Renal pelvis (tissue), 12 donors: Measurements from ENCODE around the gene KRR1. TPM values are rescaled to one million over a fixed set of nuclear protein-coding genes. Genes with fewer than 3 reads are reported as not detected.

Source experiments
- DNase-seq: peaks from one replicate; pipeline ENCODE4 v3.0.0-alpha.2; 2013
- long read RNA-seq, 16 experiments: transcript quantifications; one replicate each; lab custom pipeline, GENCODE V29; 2026
- polyA plus RNA-seq, 3 donors: library from polyadenylated mRNA; unstranded; fragments of 120-200 nt; gene quantifications; one replicate each; pipeline ENCODE4 v1.2.1, GENCODE V29; 2013; ENCODE audit not compliant: insufficient read length in 3 of 3

KRR1 gene
- polyA plus RNA-seq: 10 to 100 TPM; 74.5 to 81.3 (median 75.7) TPM
- long read RNA-seq, donor 1, full-length matches to known transcripts: 11 of 19 reads
- long read RNA-seq, donor 1, partial matches to known transcripts: 0 of 19 reads
- long read RNA-seq, donor 1, other reads (novel, unspliced or antisense): 8 of 19 reads
- long read RNA-seq, donor 2, full-length matches to known transcripts: 15 of 15 reads
- long read RNA-seq, donor 2, partial matches to known transcripts: 0 of 15 reads
- long read RNA-seq, donor 2, other reads (novel, unspliced or antisense): 0 of 15 reads
- long read RNA-seq, donor 3, full-length matches to known transcripts: 25 of 25 reads
- long read RNA-seq, donor 3, partial matches to known transcripts: 0 of 25 reads
- long read RNA-seq, donor 3, other reads (novel, unspliced or antisense): 0 of 25 reads
- long read RNA-seq, donor 4, full-length matches to known transcripts: 14 of 14 reads
- long read RNA-seq, donor 4, partial matches to known transcripts: 0 of 14 reads
- long read RNA-seq, donor 4, other reads (novel, unspliced or antisense): 0 of 14 reads
- long read RNA-seq, donor 5, full-length matches to known transcripts: 19 of 52 reads
- long read RNA-seq, donor 5, partial matches to known transcripts: 33 of 52 reads
- long read RNA-seq, donor 5, other reads (novel, unspliced or antisense): 0 of 52 reads
- long read RNA-seq, donor 6, full-length matches to known transcripts: 10 of 17 reads
- long read RNA-seq, donor 6, partial matches to known transcripts: 7 of 17 reads
- long read RNA-seq, donor 6, other reads (novel, unspliced or antisense): 0 of 17 reads
- long read RNA-seq, donor 7, full-length matches to known transcripts: 18 of 23 reads
- long read RNA-seq, donor 7, partial matches to known transcripts: 5 of 23 reads
- long read RNA-seq, donor 7, other reads (novel, unspliced or antisense): 0 of 23 reads
- long read RNA-seq, donor 8, full-length matches to known transcripts: 8 of 8 reads
- long read RNA-seq, donor 8, partial matches to known transcripts: 0 of 8 reads
- long read RNA-seq, donor 8, other reads (novel, unspliced or antisense): 0 of 8 reads
- long read RNA-seq, donor 9, full-length matches to known transcripts: 14 of 19 reads
- long read RNA-seq, donor 9, partial matches to known transcripts: 5 of 19 reads
- long read RNA-seq, donor 9, other reads (novel, unspliced or antisense): 0 of 19 reads
- long read RNA-seq, donor 10, full-length matches to known transcripts: 18 of 55 reads
- long read RNA-seq, donor 10, partial matches to known transcripts: 37 of 55 reads
- long read RNA-seq, donor 10, other reads (novel, unspliced or antisense): 0 of 55 reads
- long read RNA-seq, donor 11, full-length matches to known transcripts: 15 of 20 reads
- long read RNA-seq, donor 11, partial matches to known transcripts: 5 of 20 reads
- long read RNA-seq, donor 11, other reads (novel, unspliced or antisense): 0 of 20 reads
- long read RNA-seq, donor 12, full-length matches to known transcripts: 25 of 32 reads
- long read RNA-seq, donor 12, partial matches to known transcripts: 7 of 32 reads
- long read RNA-seq, donor 12, other reads (novel, unspliced or antisense): 0 of 32 reads
- long read RNA-seq, donor 13, full-length matches to known transcripts: 6 of 87 reads
- long read RNA-seq, donor 13, partial matches to known transcripts: 81 of 87 reads
- long read RNA-seq, donor 13, other reads (novel, unspliced or antisense): 0 of 87 reads
- long read RNA-seq, donor 14: 0 reads
- long read RNA-seq, donor 15, full-length matches to known transcripts: 21 of 21 reads
- long read RNA-seq, donor 15, partial matches to known transcripts: 0 of 21 reads
- long read RNA-seq, donor 15, other reads (novel, unspliced or antisense): 0 of 21 reads
- long read RNA-seq, donor 16, full-length matches to known transcripts: 19 of 28 reads
- long read RNA-seq, donor 16, partial matches to known transcripts: 0 of 28 reads
- long read RNA-seq, donor 16, other reads (novel, unspliced or antisense): 9 of 28 reads

- peak; percentile 98 for DNase-seq
Measured at GRCh38 chr12:75511116-75512048, at the start of gene KRR1. Gene KRR1 (minus strand): TSS chr12:75511609. CDS start chr12:75511597, 12 bp downstream.

GRCh38 chr12:75560167-75560566, 48.8 kb upstream of the KRR1 start:
- DNase-seq: no peak

- DNase-seq: peak; percentile 61
Measured at GRCh38 chr12:75558287-75558686, 46.9 kb upstream of the KRR1 start.

GRCh38 chr12:75556311-75556899, 45.0 kb upstream of the KRR1 start:
- no peak for DNase-seq

GRCh38 chr12:75554556-75554880, 43.1 kb upstream of the KRR1 start:
- DNase-seq: no peak

- DNase-seq: no peak
Measured at GRCh38 chr12:75553836-75554555, 42.6 kb upstream of the KRR1 start.

- no peak for DNase-seq
Measured at GRCh38 chr12:75553398-75553797, 42.0 kb upstream of the KRR1 start.

- DNase-seq: no peak
Measured at GRCh38 chr12:75551477-75551876, 40.1 kb upstream of the KRR1 start.

GRCh38 chr12:75550401-75551240, 39.2 kb upstream of the KRR1 start:
- no peak for DNase-seq

- DNase-seq: no peak
Measured at GRCh38 chr12:75549989-75550388, 38.6 kb upstream of the KRR1 start.

GRCh38 chr12:75548879-75549278, 37.5 kb upstream of the KRR1 start:
- DNase-seq: no peak

GRCh38 chr12:75545636-75546035, 34.2 kb upstream of the KRR1 start:
- no peak for DNase-seq

GRCh38 chr12:75543529-75543928, 32.1 kb upstream of the KRR1 start:
- DNase-seq: no peak

- DNase-seq: no peak
Measured at GRCh38 chr12:75542942-75543341, 31.5 kb upstream of the KRR1 start.

GRCh38 chr12:75539889-75540288, 28.5 kb upstream of the KRR1 start:
- no peak for DNase-seq

- DNase-seq: no peak
Measured at GRCh38 chr12:75533239-75533638, 21.8 kb upstream of the KRR1 start.

GRCh38 chr12:75529826-75530225, 18.4 kb upstream of the KRR1 start:
- no peak for DNase-seq
